IMR-90 (cell line): ENCODE data around the gene LDHAL6B. TPM values are rescaled to one million over a fixed set of nuclear protein-coding genes. Genes with fewer than 3 reads are reported as not detected.

Experiments
- ATAC-seq: fragments of 200-7000 bp; cut with Tn5 transposase; 2 replicates; pipeline ENCODE4 v1.9.1; 2020; ENCODE audit warnings: low read depth, mild to moderate bottlenecking, moderate library complexity
- BruUV-seq: library from RNA; stranded (reverse); fragments of 400-500 nt; replicated peaks from 2 replicates; lab custom pipeline; 2021; lab: Mats Ljungman, UMichigan
- CTCF ChIA-PET: fragments of 300-600 bp; formaldehyde crosslinking; extraction: SDS; loops from one replicate; lab custom pipeline; 2021; ENCODE audit warnings: antibody characterized with exemption; lab: Yijun Ruan, JAX
- POLR2A ChIA-PET: fragments of 300-600 bp; sonication (Branson Sonifier 250); formaldehyde crosslinking; loops from one replicate; lab custom pipeline; 2022; ENCODE audit warnings: antibody characterized with exemption; ENCODE audit not compliant: unreplicated experiment; lab: Charles Lee
- DNase-seq: peaks from one replicate; pipeline ENCODE4 v3.0.0; 2013
- H2AFZ ChIP-seq: replicated peaks from 2 replicates; pipeline ENCODE3; 2013; ENCODE audit warnings: low read length, mild to moderate bottlenecking; ENCODE audit not compliant: poor library complexity
- H2AK5ac ChIP-seq: 2 replicates; pipeline ENCODE4 v1.6.1; 2013; ENCODE audit warnings: low read depth, low read length, inconsistent platforms
- H2AK9ac ChIP-seq: replicated peaks from 2 replicates; pipeline ENCODE3; 2013; ENCODE audit warnings: mild to moderate bottlenecking, low read depth, low read length, moderate library complexity; ENCODE audit not compliant: poor library complexity
- H2BK120ac ChIP-seq: 2 replicates; pipeline ENCODE4 v1.6.1; 2013; ENCODE audit warnings: low read depth, low read length, inconsistent platforms
- H2BK15ac ChIP-seq: 3 replicates; pipeline ENCODE4 v1.6.1; 2013; ENCODE audit warnings: low read depth, low read length, inconsistent platforms
- H2BK20ac ChIP-seq: 2 replicates; pipeline ENCODE4 v1.6.1; 2013; ENCODE audit warnings: low read depth, mild to moderate bottlenecking, inconsistent platforms, low read length, moderate library complexity
- H2BK5ac ChIP-seq: 2 replicates; pipeline ENCODE4 v1.6.1; 2013; ENCODE audit warnings: mild to moderate bottlenecking, low read depth, low read length, inconsistent platforms; ENCODE audit not compliant: poor library complexity, severe bottlenecking
- H3K14ac ChIP-seq: replicated peaks from 2 replicates; pipeline ENCODE4 v1.6.1; 2013; ENCODE audit warnings: low read depth, low read length, inconsistent platforms
- H3K18ac ChIP-seq: 2 replicates; pipeline ENCODE4 v1.6.1; 2013; ENCODE audit warnings: low read depth, low read length, control low read depth
- H3K23ac ChIP-seq: 2 replicates; pipeline ENCODE4 v1.6.1; 2013; ENCODE audit warnings: low read depth, low read length, inconsistent platforms
- H3K27ac ChIP-seq: 2 replicates; pipeline ENCODE4 v1.5.1; 2013; ENCODE audit warnings: mild to moderate bottlenecking, control low read depth, low read length; ENCODE audit not compliant: insufficient read depth
- H3K27me3 ChIP-seq: 2 replicates; pipeline ENCODE4 v1.6.1; 2013; ENCODE audit warnings: low read length; ENCODE audit not compliant: control insufficient read depth, insufficient read depth
- H3K36me3 ChIP-seq: 2 replicates; pipeline ENCODE4 v1.6.1; 2013; ENCODE audit warnings: low read length, mixed read lengths; ENCODE audit not compliant: control insufficient read depth, insufficient read depth
- H3K4ac ChIP-seq: 2 replicates; pipeline ENCODE4 v1.6.1; 2013; ENCODE audit warnings: low read depth, low read length, inconsistent platforms
- H3K4me1 ChIP-seq: 2 replicates; pipeline ENCODE4 v1.6.1; 2013; ENCODE audit warnings: low read length, mixed read lengths; ENCODE audit not compliant: control insufficient read depth, insufficient read depth
- H3K4me2 ChIP-seq: 2 replicates; pipeline ENCODE4 v1.6.1; 2013; ENCODE audit warnings: low read depth, mild to moderate bottlenecking, control low read depth, low read length, moderate library complexity
- H3K4me3 ChIP-seq: 2 replicates; pipeline ENCODE4 v1.5.1; 2013; ENCODE audit warnings: low read depth, mild to moderate bottlenecking, control low read depth, low read length, moderate library complexity; ENCODE audit not compliant: insufficient read depth
- H3K56ac ChIP-seq: 2 replicates; pipeline ENCODE4 v1.6.1; 2013; ENCODE audit warnings: low read length, inconsistent platforms; ENCODE audit not compliant: insufficient read depth; ENCODE audit errors: extremely low read depth
- H3K79me1 ChIP-seq, 2 experiments: 2 replicates each; pipeline ENCODE4 v1.6.1; 2013; ENCODE audit warnings: low read length in 2 of 2, inconsistent platforms in 1 of 2, low read depth in 1 of 2
- H3K9ac ChIP-seq: 2 replicates; pipeline ENCODE4 v1.6.1; 2013; ENCODE audit warnings: low read depth, low read length, control low read depth
- H3K9me1 ChIP-seq: 2 replicates; pipeline ENCODE4 v1.6.1; 2013; ENCODE audit warnings: low read length, inconsistent platforms; ENCODE audit not compliant: insufficient read depth
- H3K9me3 ChIP-seq: 2 replicates; pipeline ENCODE4 v1.6.1; 2013; ENCODE audit warnings: low read length; ENCODE audit not compliant: control insufficient read depth, insufficient read depth
- H4K20me1 ChIP-seq: 2 replicates; pipeline ENCODE4 v1.6.1; 2013; ENCODE audit warnings: low read length, inconsistent platforms; ENCODE audit not compliant: insufficient read depth
- H4K5ac ChIP-seq: 2 replicates; pipeline ENCODE4 v1.6.1; 2013; ENCODE audit warnings: mild to moderate bottlenecking, low read depth, low read length, control low read depth
- H4K8ac ChIP-seq, 2 experiments: 2 replicates each; pipeline ENCODE4 v1.6.1; 2013; ENCODE audit warnings: low read depth in 2 of 2, low read length in 2 of 2, control low read depth in 1 of 2, inconsistent platforms in 1 of 2
- H4K91ac ChIP-seq: 2 replicates; pipeline ENCODE4 v1.6.1; 2013; ENCODE audit warnings: low read depth, low read length, inconsistent platforms; ENCODE audit not compliant: insufficient read depth
- BHLHE40 ChIP-seq: fragments of 150-350 bp; IDR thresholded peaks from 2 replicates; pipeline ENCODE4 v1.6.1; 2016; ENCODE audit warnings: mild to moderate bottlenecking, low read depth, low read length
- CEBPB ChIP-seq: IDR thresholded peaks from 2 replicates; pipeline ENCODE4 v1.6.1; 2012; ENCODE audit warnings: low read depth, low read length, improper control_type of control experiment
- CTCF ChIP-seq: conservative IDR thresholded peaks from 2 replicates; pipeline ENCODE4 v1.5.1; 2012; ENCODE audit warnings: mild to moderate bottlenecking, low read depth, low read length, improper control_type of control experiment
- FOS ChIP-seq: fragments of 150-350 bp; IDR thresholded peaks from 2 replicates; pipeline ENCODE4 v1.6.1; 2016; ENCODE audit warnings: low read depth, low read length
- MAFK ChIP-seq: IDR thresholded peaks from 2 replicates; pipeline ENCODE4 v1.6.1; 2012; ENCODE audit warnings: low read depth, low read length, improper control_type of control experiment
- MAZ ChIP-seq: IDR thresholded peaks from 2 replicates; pipeline ENCODE4 v1.6.1; 2012; ENCODE audit warnings: low read depth, mild to moderate bottlenecking, low read length, improper control_type of control experiment, moderate library complexity, borderline replicate concordance
- MXI1 ChIP-seq: IDR thresholded peaks from 2 replicates; pipeline ENCODE4 v1.6.1; 2012; ENCODE audit warnings: low read depth, mild to moderate bottlenecking, low read length, moderate library complexity, borderline replicate concordance
- NFE2L2 ChIP-seq: fragments of 150-350 bp; IDR thresholded peaks from 2 replicates; pipeline ENCODE4 v1.6.1; 2016; ENCODE audit warnings: low read depth, mild to moderate bottlenecking, low read length
- POLR2A ChIP-seq: IDR thresholded peaks from 2 replicates; pipeline ENCODE4 v1.6.1; 2012; ENCODE audit warnings: mild to moderate bottlenecking, low read depth, low read length
- RAD21 ChIP-seq: IDR thresholded peaks from 2 replicates; pipeline ENCODE4 v1.6.1; 2012; ENCODE audit warnings: low read length, improper control_type of control experiment
- RFX5 ChIP-seq: IDR thresholded peaks from 2 replicates; pipeline ENCODE4 v1.8.0; 2012; ENCODE audit warnings: low read depth, mild to moderate bottlenecking, low read length, moderate library complexity
- USF2 ChIP-seq: fragments of 150-350 bp; IDR thresholded peaks from 2 replicates; pipeline ENCODE4 v1.6.1; 2017; ENCODE audit warnings: mild to moderate bottlenecking, antibody characterized with exemption, low read length, low read depth
- WGBS, 2 experiments: methylation state at CpG; one replicate each; pipeline versions ENCODE4 v1.1.5 to v1.1.7; 2013; ENCODE audit warnings: missing lambda C conversion rate in 2 of 2; ENCODE audit not compliant: insufficient read length in 1 of 2; ENCODE audit errors: extremely low coverage in 2 of 2; 5-methylcytosine and 5-hydroxymethylcytosine counted together
- dilution Hi-C: fragments of 300-500 bp; cut with HindIII; formaldehyde crosslinking; loops from one replicate; pipeline ENCODE4 v1.14.3; 2018; ENCODE audit warnings: low sequenced_read_pairs; ENCODE audit not compliant: unreplicated experiment
- in situ Hi-C: fragments of 300-500 bp; cut with MboI; formaldehyde crosslinking; loops from 3 replicates; pipeline ENCODE4 v1.14.3; 2019; ENCODE audit warnings: low sequenced_read_pairs, inconsistent platforms, mixed read lengths
- intact Hi-C: fragments of 100-400 bp; cut with micrococcal nuclease; formaldehyde crosslinking; loops from 2 replicates; pipeline ENCODE4 v1.10.0; 2022
- polyA plus RNA-seq, 3 experiments: library from polyadenylated mRNA; depleted of rRNA; stranded (reverse); fragments of >200 nt; gene quantifications; 2 replicates each; pipeline ENCODE4 v1.2.3, GENCODE V29; 2012; ENCODE audit warnings: low replicate concordance in 1 of 3
- total RNA-seq: library from RNA; depleted of rRNA; stranded (reverse); fragments of >200 nt; gene quantifications from 2 replicates; pipeline ENCODE4 v1.2.3, GENCODE V29; 2012
- TF ChIP-seq, protein P1 (sequence below): fragments of 150-350 bp; IDR thresholded peaks from 2 replicates; pipeline ENCODE4 v1.6.1; 2016; ENCODE audit warnings: low read depth, mild to moderate bottlenecking, low read length, moderate library complexity, borderline replicate concordance

LDHAL6B gene
- total and polyA plus RNA-seq, 2 of the 4 experiments (the other 2 are of a cell fraction): not detected

DNA sequence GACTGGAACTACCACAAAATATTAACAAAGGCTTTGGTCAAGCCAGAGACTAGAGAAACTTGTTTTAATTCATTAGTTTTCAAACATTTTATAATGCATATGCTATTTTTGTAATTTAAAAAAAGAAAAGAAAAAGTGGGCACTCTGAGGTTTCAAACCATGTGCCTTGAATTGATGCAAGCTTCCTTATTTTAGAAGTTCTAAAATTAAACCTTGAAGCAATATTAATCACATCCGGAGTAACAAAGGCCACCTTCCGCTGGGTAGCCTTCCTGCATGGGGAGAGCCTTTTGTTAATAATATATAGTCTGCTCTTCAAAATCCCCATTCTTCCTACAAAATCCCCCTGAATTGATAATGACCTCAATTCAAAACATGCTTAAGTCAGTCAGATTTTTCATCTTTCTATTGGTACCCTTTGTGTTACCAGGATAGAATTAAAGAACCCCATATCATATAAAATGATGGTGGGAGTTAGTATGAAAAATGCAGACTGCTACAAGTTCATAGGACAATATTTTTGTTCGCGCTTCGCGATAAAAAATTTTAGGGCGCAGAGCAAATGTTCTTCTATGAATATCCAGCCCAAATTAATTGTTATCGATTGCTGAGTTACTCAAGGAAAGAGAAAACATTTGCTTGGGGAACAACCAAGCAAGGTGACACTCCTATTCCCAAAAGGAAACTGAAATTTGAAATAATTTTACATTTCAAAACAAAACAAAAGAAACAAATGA lies 30.6 kb downstream of the LDHAL6B start:
- no peak overlapping the region for H4K5ac ChIP-seq
- H2BK15ac ChIP-seq: no peak overlapping the region
- no CpG with 5 or more reads among the region's 8 CpGs for WGBS, 2 experiments
- no peaks in the 10 kb centered on the region; the same call in 1 of the 2 replicates for H4K20me1 ChIP-seq
- H3K4me2 ChIP-seq: no peak overlapping the region
- peaks cover 20 to 34% of the 10 kb centered on the region in 2 experiments for H3K79me1 ChIP-seq
- BruUV-seq: no TSS peak
- H2BK120ac ChIP-seq: no peak overlapping the region
- no peak overlapping the region for H3K4me3 ChIP-seq
- ATAC-seq (no peak), DNase-seq (no peak)
- no peak overlapping the region for H4K91ac ChIP-seq
- dilution Hi-C loops (no loop called here), in situ Hi-C loops (no loop called here), intact Hi-C loops (no loop called here)
- peaks cover 5% of the 10 kb centered on the region for H3K9me1 ChIP-seq
- H3K18ac ChIP-seq: no peak overlapping the region
- H2AK9ac ChIP-seq: no peak overlapping the region
- H3K4me1 ChIP-seq: peaks cover 2% of the 10 kb centered on the region
- H2AK5ac ChIP-seq: no peak overlapping the region
- no peaks in the 10 kb centered on the region; the same call in 1 of the 2 replicates for H3K36me3 ChIP-seq
- no peak overlapping the region for H4K8ac ChIP-seq
- POLR2A ChIA-PET: no interaction called here
- H3K14ac ChIP-seq: no peak overlapping the region
- H2BK20ac ChIP-seq: no peak overlapping the region
- TF ChIP-seq CEBPB: no peak
- no peak for TF ChIP-seq MAFK
- TF ChIP-seq FOS: no peak
- TF ChIP-seq, protein P1, sequence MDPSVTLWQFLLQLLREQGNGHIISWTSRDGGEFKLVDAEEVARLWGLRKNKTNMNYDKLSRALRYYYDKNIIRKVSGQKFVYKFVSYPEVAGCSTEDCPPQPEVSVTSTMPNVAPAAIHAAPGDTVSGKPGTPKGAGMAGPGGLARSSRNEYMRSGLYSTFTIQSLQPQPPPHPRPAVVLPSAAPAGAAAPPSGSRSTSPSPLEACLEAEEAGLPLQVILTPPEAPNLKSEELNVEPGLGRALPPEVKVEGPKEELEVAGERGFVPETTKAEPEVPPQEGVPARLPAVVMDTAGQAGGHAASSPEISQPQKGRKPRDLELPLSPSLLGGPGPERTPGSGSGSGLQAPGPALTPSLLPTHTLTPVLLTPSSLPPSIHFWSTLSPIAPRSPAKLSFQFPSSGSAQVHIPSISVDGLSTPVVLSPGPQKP: no peak
- no peak for TF ChIP-seq CTCF
- TF ChIP-seq MAZ: no peak
- TF ChIP-seq USF2: no peak
- no peak for TF ChIP-seq MXI1
- TF ChIP-seq RAD21: no peak
- no peak for TF ChIP-seq BHLHE40
- TF ChIP-seq POLR2A: no peak
- no peak for TF ChIP-seq NFE2L2
- TF ChIP-seq RFX5: no peak
- no peaks in the 10 kb centered on the region for H3K27me3 ChIP-seq
- no peak overlapping the region for H2BK5ac ChIP-seq
- no peak overlapping the region for H3K4ac ChIP-seq
- H2AFZ ChIP-seq: no peak overlapping the region
- no peak overlapping the region for H3K9ac ChIP-seq
- CTCF ChIA-PET: interaction anchor here (1.7 kb wide), 1 partner anchor 10 kb away, joined by 6 read pairs; no protein-coding TSS in a partner anchor
- H3K56ac ChIP-seq: no peak overlapping the region
- no peaks in the 10 kb centered on the region for H3K9me3 ChIP-seq
- no peak overlapping the region for H3K23ac ChIP-seq
- no peak overlapping the region for H3K27ac ChIP-seq
